Activated T-cell treated with anti-CD3 and anti-CD28 coated beads for 48 hours (primary cell): ENCODE data around the gene TGM1.
"Not testable (repeated sequence)": the region's sequence is repeated elsewhere in the genome, so short reads cannot be mapped to it uniquely, and the experiment has no call there.

Experiments used
- DNase-seq: peaks from one replicate; pipeline ENCODE4 v3.0.0-alpha.2; 2020; ENCODE audit warnings: low read depth

The TGM1 gene

GRCh38 chr14:24206260-24207103, 56.5 kb downstream of the TGM1 start:
- DNase-seq: no peak

DNA sequence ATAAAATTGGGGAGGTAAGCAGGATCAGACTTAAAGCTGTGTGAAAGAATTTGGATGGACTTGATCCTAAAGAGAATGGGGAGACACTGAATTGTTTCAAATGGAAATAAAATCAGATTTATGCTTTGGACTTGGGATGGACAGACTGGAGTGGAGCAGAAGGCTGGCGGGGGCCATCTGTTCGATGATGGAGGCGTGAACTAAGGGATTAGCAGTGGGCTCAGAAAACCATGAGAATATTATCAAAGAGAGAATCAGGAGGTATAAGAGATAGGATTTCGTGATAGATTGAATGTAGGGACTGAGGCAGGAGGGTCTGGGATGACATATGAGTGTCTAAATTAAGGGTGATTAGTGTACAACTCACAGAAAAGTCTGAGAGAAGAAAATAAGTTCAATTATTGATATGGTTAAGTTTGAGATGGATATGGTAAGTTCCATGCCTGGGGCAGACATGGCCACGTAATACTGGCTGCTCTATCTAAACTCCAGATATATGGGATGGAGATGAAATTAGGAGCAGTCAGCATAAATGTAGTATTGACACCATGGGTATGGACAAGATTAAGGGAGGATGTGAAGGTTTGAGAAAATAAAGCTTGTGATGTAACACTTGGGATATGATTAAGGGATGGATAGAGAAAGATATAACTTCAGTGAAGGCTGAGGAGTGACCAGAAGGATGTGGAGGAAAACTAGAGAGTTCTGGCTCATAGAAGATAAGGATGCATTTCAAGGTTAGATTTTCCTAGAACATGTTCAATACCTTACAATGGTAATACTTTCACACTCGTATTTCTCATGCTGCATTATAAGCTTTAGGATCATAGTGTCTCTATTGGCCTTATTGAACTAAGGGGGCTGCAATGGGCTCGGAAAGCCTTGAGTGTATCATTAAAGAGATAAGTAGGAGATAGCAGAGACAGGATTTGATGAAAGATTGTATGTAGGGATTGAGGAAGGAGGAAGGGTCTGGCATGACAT, 58.5 kb downstream of the TGM1 start:
- DNase-seq: no peak

GRCh38 chr14:24203249-24203886, 59.6 kb downstream of the TGM1 start:
- not testable (repeated sequence) for DNase-seq

GRCh38 chr14:24202538-24202937, 60.4 kb downstream of the TGM1 start:
- DNase-seq: not testable (repeated sequence)
